OCI-LY3 (cell line): ENCODE results near the gene APOA1.

Experiments used
- EZH2phosphoT487 ChIP-seq: fragments of 200-600 bp; shearing (Covaris generic); IDR thresholded peaks from 2 replicates; pipeline ENCODE4 v1.6.1; 2018; ENCODE audit warnings: antibody characterized with exemption, mixed run types, low read depth
- TF ChIP-seq, protein P1 (sequence below): fragments of 200-600, 300-600 bp; sonication (generic); IDR thresholded peaks from 2 replicates; pipeline ENCODE4 v1.5.1; 2014; ENCODE audit warnings: antibody characterized with exemption, low read length, low read depth

DNA sequence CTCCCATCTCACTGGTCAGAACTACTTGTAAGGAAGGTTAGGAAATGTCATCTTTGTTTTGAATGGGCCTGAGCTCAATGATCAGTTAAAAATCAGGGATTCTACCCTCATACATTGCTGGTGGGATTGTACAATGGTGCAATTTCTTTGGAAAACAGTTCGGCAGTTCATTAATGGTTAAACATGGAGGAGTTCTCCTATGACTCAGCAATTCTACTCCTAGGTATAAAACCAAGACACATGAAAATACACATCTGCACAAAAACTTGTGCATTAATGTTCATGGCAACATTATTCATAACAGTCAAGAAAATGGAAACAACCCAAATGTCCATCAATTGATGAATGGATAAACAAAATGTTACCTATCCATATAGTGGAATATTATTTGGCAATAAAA lies 40.9 kb downstream of the APOA1 start:
- TF ChIP-seq, protein P1, sequence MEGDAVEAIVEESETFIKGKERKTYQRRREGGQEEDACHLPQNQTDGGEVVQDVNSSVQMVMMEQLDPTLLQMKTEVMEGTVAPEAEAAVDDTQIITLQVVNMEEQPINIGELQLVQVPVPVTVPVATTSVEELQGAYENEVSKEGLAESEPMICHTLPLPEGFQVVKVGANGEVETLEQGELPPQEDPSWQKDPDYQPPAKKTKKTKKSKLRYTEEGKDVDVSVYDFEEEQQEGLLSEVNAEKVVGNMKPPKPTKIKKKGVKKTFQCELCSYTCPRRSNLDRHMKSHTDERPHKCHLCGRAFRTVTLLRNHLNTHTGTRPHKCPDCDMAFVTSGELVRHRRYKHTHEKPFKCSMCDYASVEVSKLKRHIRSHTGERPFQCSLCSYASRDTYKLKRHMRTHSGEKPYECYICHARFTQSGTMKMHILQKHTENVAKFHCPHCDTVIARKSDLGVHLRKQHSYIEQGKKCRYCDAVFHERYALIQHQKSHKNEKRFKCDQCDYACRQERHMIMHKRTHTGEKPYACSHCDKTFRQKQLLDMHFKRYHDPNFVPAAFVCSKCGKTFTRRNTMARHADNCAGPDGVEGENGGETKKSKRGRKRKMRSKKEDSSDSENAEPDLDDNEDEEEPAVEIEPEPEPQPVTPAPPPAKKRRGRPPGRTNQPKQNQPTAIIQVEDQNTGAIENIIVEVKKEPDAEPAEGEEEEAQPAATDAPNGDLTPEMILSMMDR: no peak
- TF ChIP-seq EZH2phosphoT487: no peak
